ENCODE data around the gene PARVA. TPM values are rescaled to one million over a fixed set of nuclear protein-coding genes. Genes with fewer than 3 reads are reported as not detected.

PARVA gene
- total and polyA plus RNA-seq, 2 of the 8 experiments (the other 6 are each of a cell fraction or from before 2014, with no cell fraction given), result 3.1 to 13.5 TPM

- H3K4me3 ChIP-seq (ENCODE audit: extremely low read depth in 1 of 4, insufficient read depth in 2 of 4, low read depth in 3 of 4, low read length in 4 of 4), result no peak overlapping the region
- no peaks in the 10 kb centered on the region for H3K23me2 ChIP-seq (ENCODE audit: low read depth, low read length)
- no peak overlapping the region for H3K56ac ChIP-seq (replicated peaks; ENCODE audit: insufficient read length, low read depth, low read length)
- H3K79me2 ChIP-seq (ENCODE audit: control insufficient read depth in 1 of 2, insufficient read depth in 2 of 2, low read length in 2 of 2), result no peaks in the 10 kb centered on the region
- ChIA-PET CTCF (ENCODE audit: partially characterized antibody) (interaction anchor here (1.3 to 1.5 kb wide), 2 partner anchors 16 to 86 kb away, joined by 4 to 5 read pairs; no protein-coding TSS in a partner anchor), POLR2A (ENCODE audit: partially characterized antibody) (no interaction called here)
- no peak overlapping the region for H3K4me2 ChIP-seq (ENCODE audit: insufficient read depth in 1 of 2, low read depth in 2 of 2, low read length in 2 of 2)
- H3K9ac ChIP-seq (replicated peaks in 1 of 4; ENCODE audit: extremely low read depth in 1 of 4, low read depth in 3 of 4, low read length in 3 of 4), result no peak overlapping the region
- no peak overlapping the region for H2BK12ac ChIP-seq (ENCODE audit: low read depth, low read length)
- no peak overlapping the region for H2BK15ac ChIP-seq (ENCODE audit: low read length)
- H3K27me3 ChIP-seq (replicated peaks in 1 of 4; ENCODE audit: control insufficient read depth in 3 of 4, extremely low read depth in 1 of 4, insufficient read depth in 3 of 4, low read length in 3 of 4), result no peaks in the 10 kb centered on the region
- H3K36me3 ChIP-seq (ENCODE audit: control insufficient read depth in 2 of 4, insufficient read depth in 4 of 4, low read length in 3 of 4), result no peaks in the 10 kb centered on the region
- no peak overlapping the region for H2BK20ac ChIP-seq (ENCODE audit: low read length)
- no peak overlapping the region for H3K23ac ChIP-seq (ENCODE audit: insufficient read length)
- H3K79me1 ChIP-seq (ENCODE audit: low read depth, low read length), result no peaks in the 10 kb centered on the region
- no peaks in the 10 kb centered on the region for H3K4me1 ChIP-seq (replicated peaks in 1 of 4; ENCODE audit: control insufficient read depth in 3 of 4, insufficient read depth in 4 of 4, low read length in 3 of 4)
- no peak overlapping the region for H3K27ac ChIP-seq (ENCODE audit: low read depth, low read length)
- WGBS, 2 experiments (ENCODE audit: extremely low coverage in 1 of 2, insufficient coverage in 1 of 2, insufficient read length in 1 of 2, insufficient replicate concordance in 2 of 2, low coverage in 1 of 2, low lambda C conversion rate in 2 of 2, missing lambda C conversion rate in 1 of 2), result 78% methylated on average over 9 of the region's 9 CpGs; no CpG with 5 or more reads in 1 of the 2 experiments
- no peak overlapping the region for H4K5ac ChIP-seq (ENCODE audit: insufficient read length, low read depth, low read length)
- no peaks in the 10 kb centered on the region for H4K20me1 ChIP-seq (replicated peaks in 1 of 2; ENCODE audit: control insufficient read depth in 1 of 2, insufficient read depth in 2 of 2, low read length in 2 of 2)
- H2AK5ac ChIP-seq (ENCODE audit: low read depth, low read length), result no peak overlapping the region
- H2AFZ ChIP-seq (ENCODE audit: low read length), result no peak overlapping the region
- H4K91ac ChIP-seq (replicated peaks; ENCODE audit: insufficient read length, low read length), result no peak overlapping the region
- H3K4ac ChIP-seq (replicated peaks; ENCODE audit: insufficient read length, low read depth, low read length), result no peak overlapping the region
- no peak overlapping the region for H4K8ac ChIP-seq (ENCODE audit: extremely low read depth, insufficient read depth, low read length)
- H3K9me3 ChIP-seq (ENCODE audit: insufficient read depth in 2 of 2, low read depth in 1 of 2, low read length in 1 of 2), result no peaks in the 10 kb centered on the region
- FAIRE-seq (no peak), DNase-seq (ENCODE audit: low read depth in 1 of 2, low spot score in 2 of 2) (peak in 1 of 2 experiments; percentile 36)
- no peak overlapping the region for H2BK5ac ChIP-seq (ENCODE audit: low read depth, low read length)
- no peak overlapping the region for H3K18ac ChIP-seq (ENCODE audit: extremely low read depth, low read length)
- H3K14ac ChIP-seq (ENCODE audit: insufficient read length), result no peak overlapping the region
- no peak overlapping the region for H2BK120ac ChIP-seq (replicated peaks; ENCODE audit: low read depth, low read length)
- TF ChIP-seq TEAD4 (IDR thresholded peaks at IDR 0.05; ENCODE audit: low read depth, low read length) (no peak), FOSL1 (IDR thresholded peaks at IDR 0.05; ENCODE audit: insufficient read depth, low read depth, low read length) (no peak), BACH1 (IDR thresholded peaks at IDR 0.05; ENCODE audit: low read length) (no peak), SRF (IDR thresholded peaks at IDR 0.05; ENCODE audit: low read depth, low read length) (no peak), KDM4A (IDR thresholded peaks at IDR 0.05; ENCODE audit: low read depth, low read length, severe bottlenecking) (no peak), KDM5A (IDR thresholded peaks at IDR 0.05; ENCODE audit: low read length) (no peak), SIRT6 (IDR thresholded peaks at IDR 0.05; ENCODE audit: low read length) (no peak), POLR2A (IDR thresholded peaks at IDR 0.05; ENCODE audit: control extremely low read depth in 1 of 2, low read depth in 2 of 2, low read length in 2 of 2) (no peak), CEBPB (IDR thresholded peaks at IDR 0.05; ENCODE audit: low read depth, low read length) (no peak), KDM1A (IDR thresholded peaks at IDR 0.05; ENCODE audit: borderline replicate concordance, low read length) (no peak), CBX8 (IDR thresholded peaks at IDR 0.05; ENCODE audit: borderline replicate concordance, low read depth, low read length) (no peak), SUZ12 (IDR thresholded peaks at IDR 0.05; ENCODE audit: low read length) (no peak), SP2 (IDR thresholded peaks at IDR 0.05; ENCODE audit: low read length) (no peak), CBX5 (IDR thresholded peaks at IDR 0.05; ENCODE audit: low read depth, low read length) (no peak), SP4 (IDR thresholded peaks at IDR 0.05; ENCODE audit: low read length) (no peak)
These were observed 135.5 kb downstream of the PARVA start for GRCh38 chr11:12512826-12513395.

Measured in H1 (cell line).